ENCODE data around the gene SND1.

DNA sequence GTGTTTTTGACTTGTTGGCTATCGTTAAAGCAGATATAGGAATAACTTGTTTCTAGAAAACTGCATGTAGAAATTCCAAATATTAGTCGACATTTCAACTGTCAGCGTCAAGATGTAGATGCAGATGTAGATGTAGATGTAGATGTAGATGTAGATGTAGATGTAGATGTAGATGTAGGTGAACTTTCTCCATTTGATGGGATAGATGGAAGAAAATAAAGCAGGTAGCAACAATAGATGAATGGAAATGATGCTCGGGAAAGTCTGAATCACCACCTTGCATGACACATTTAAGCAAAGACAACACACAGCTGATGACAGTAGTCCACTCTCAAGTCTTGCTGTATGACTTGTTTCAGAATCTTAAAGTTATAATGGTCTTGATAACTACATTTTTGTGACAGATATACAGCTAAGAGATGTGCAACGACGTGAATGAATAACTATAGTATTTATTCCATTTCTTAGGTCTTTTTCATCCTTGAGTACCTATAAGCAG, 53.5 kb downstream of the SND1 start:
- TF ChIP-seq, protein P1, sequence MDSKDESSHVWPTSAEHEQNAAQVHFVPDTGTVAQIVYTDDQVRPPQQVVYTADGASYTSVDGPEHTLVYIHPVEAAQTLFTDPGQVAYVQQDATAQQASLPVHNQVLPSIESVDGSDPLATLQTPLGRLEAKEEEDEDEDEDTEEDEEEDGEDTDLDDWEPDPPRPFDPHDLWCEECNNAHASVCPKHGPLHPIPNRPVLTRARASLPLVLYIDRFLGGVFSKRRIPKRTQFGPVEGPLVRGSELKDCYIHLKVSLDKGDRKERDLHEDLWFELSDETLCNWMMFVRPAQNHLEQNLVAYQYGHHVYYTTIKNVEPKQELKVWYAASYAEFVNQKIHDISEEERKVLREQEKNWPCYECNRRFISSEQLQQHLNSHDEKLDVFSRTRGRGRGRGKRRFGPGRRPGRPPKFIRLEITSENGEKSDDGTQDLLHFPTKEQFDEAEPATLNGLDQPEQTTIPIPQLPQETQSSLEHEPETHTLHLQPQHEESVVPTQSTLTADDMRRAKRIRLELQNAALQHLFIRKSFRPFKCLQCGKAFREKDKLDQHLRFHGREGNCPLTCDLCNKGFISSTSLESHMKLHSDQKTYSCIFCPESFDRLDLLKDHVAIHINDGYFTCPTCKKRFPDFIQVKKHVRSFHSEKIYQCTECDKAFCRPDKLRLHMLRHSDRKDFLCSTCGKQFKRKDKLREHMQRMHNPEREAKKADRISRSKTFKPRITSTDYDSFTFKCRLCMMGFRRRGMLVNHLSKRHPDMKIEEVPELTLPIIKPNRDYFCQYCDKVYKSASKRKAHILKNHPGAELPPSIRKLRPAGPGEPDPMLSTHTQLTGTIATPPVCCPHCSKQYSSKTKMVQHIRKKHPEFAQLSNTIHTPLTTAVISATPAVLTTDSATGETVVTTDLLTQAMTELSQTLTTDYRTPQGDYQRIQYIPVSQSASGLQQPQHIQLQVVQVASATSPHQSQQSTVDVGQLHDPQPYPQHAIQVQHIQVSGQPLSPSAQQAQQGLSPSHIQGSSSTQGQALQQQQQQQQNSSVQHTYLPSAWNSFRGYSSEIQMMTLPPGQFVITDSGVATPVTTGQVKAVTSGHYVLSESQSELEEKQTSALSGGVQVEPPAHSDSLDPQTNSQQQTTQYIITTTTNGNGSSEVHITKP (tag by site-specific recombination; IDR thresholded peaks at IDR 0.05): no peak
- TF ChIP-seq ZNF248 (tag by site-specific recombination; IDR thresholded peaks at IDR 0.05): no peak
- TF ChIP-seq ZNF776 (tag by site-specific recombination; IDR thresholded peaks at IDR 0.05; ENCODE audit: borderline replicate concordance): no peak
- no peak for TF ChIP-seq ZBTB48 (tag by site-specific recombination; IDR thresholded peaks at IDR 0.05)
- no peak for TF ChIP-seq ZNF302 (tag by site-specific recombination; IDR thresholded peaks at IDR 0.05; ENCODE audit: low read depth)
- TF ChIP-seq, protein P2, sequence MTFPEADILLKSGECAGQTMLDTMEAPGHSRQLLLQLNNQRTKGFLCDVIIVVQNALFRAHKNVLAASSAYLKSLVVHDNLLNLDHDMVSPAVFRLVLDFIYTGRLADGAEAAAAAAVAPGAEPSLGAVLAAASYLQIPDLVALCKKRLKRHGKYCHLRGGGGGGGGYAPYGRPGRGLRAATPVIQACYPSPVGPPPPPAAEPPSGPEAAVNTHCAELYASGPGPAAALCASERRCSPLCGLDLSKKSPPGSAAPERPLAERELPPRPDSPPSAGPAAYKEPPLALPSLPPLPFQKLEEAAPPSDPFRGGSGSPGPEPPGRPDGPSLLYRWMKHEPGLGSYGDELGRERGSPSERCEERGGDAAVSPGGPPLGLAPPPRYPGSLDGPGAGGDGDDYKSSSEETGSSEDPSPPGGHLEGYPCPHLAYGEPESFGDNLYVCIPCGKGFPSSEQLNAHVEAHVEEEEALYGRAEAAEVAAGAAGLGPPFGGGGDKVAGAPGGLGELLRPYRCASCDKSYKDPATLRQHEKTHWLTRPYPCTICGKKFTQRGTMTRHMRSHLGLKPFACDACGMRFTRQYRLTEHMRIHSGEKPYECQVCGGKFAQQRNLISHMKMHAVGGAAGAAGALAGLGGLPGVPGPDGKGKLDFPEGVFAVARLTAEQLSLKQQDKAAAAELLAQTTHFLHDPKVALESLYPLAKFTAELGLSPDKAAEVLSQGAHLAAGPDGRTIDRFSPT (tag by site-specific recombination; IDR thresholded peaks at IDR 0.05): no peak
